PC-9 (cell line): ENCODE results near the gene FOSL2. TPM values are rescaled to one million over a fixed set of nuclear protein-coding genes. Genes with fewer than 3 reads are reported as not detected.
A peak's percentile ranks its signal among the peaks of the same experiment; 100 is the strongest.

Experiments used
- BruUV-seq: library from RNA; stranded (reverse); fragments of 400-500 nt; replicated peaks from 2 replicates; lab custom pipeline; 2021; lab: Mats Ljungman, UMichigan
- CTCF ChIA-PET: fragments of 300-600 bp; sonication (Branson Sonifier 250); formaldehyde crosslinking; loops from one replicate; lab custom pipeline; 2022; ENCODE audit warnings: antibody characterized with exemption; lab: Charles Lee
- POLR2A ChIA-PET: fragments of 300-600 bp; sonication (Branson Sonifier 250); formaldehyde crosslinking; loops from one replicate; lab custom pipeline; 2022; ENCODE audit warnings: antibody characterized with exemption; ENCODE audit not compliant: unreplicated experiment; lab: Charles Lee
- DNase-seq, 2 experiments: peaks; one replicate each; pipeline versions ENCODE4 v3.0.0 to v3.0.0-alpha.2; 2015 to 2022; ENCODE audit warnings: mixed read lengths in 1 of 2
- H2AFZ ChIP-seq: fragments of 200-600 bp; sonication (generic); 2 replicates; pipeline ENCODE4 v1.8.1; 2017; ENCODE audit warnings: antibody characterized with exemption
- H3F3A ChIP-seq: fragments of 200-600 bp; sonication (generic); 2 replicates; pipeline ENCODE4 v1.8.1; 2017; ENCODE audit warnings: antibody characterized with exemption, mild to moderate bottlenecking, low read depth; ENCODE audit not compliant: insufficient read depth
- H3K27ac ChIP-seq: fragments of 200-600 bp; sonication (generic); 2 replicates; pipeline ENCODE4 v1.6.1; 2016; ENCODE audit warnings: mixed run types
- H3K27me3 ChIP-seq: fragments of 200-600 bp; sonication (generic); 2 replicates; pipeline ENCODE4 v1.6.1; 2016; ENCODE audit warnings: low read depth, mixed run types; ENCODE audit not compliant: insufficient read depth
- H3K36me3 ChIP-seq: fragments of 200-600 bp; sonication (generic); 2 replicates; pipeline ENCODE4 v1.6.1; 2016; ENCODE audit warnings: low read depth, mixed run types
- H3K4me1 ChIP-seq: fragments of 200-600 bp; sonication (generic); replicated peaks from 2 replicates; pipeline ENCODE4 v1.6.1; 2016; ENCODE audit warnings: mixed run types; ENCODE audit not compliant: insufficient read depth
- H3K4me2 ChIP-seq: fragments of 200-600 bp; sonication (generic); 2 replicates; pipeline ENCODE4 v1.6.1; 2017; ENCODE audit warnings: mixed run types
- H3K4me3 ChIP-seq: fragments of 200-600 bp; sonication (generic); 2 replicates; pipeline ENCODE4 v1.6.1; 2016; ENCODE audit warnings: mixed run types
- H3K79me2 ChIP-seq: fragments of 200-600 bp; sonication (generic); 2 replicates; pipeline ENCODE4 v1.6.1; 2017; ENCODE audit warnings: low read depth, mixed run types
- H3K9me2 ChIP-seq: fragments of 200-600 bp; sonication (generic); 2 replicates; pipeline ENCODE4 v1.8.1; 2017; ENCODE audit warnings: mild to moderate bottlenecking; ENCODE audit not compliant: insufficient read depth
- H3K9me3 ChIP-seq: fragments of 200-600 bp; sonication (generic); 2 replicates; pipeline ENCODE4 v1.8.1; 2016; ENCODE audit warnings: low read depth; ENCODE audit not compliant: insufficient read depth
- H4K20me1 ChIP-seq: fragments of 200-600 bp; sonication (generic); 2 replicates; pipeline ENCODE4 v1.8.1; 2017; ENCODE audit not compliant: insufficient read depth
- CTCF ChIP-seq: fragments of 200-600 bp; sonication (generic); conservative IDR thresholded peaks from 2 replicates; pipeline ENCODE4 v1.6.1; 2017; ENCODE audit warnings: mixed run types, antibody characterized with exemption, mild to moderate bottlenecking, moderate library complexity
- EZH2 ChIP-seq: fragments of 200-600 bp; sonication (generic); IDR thresholded peaks from 2 replicates; pipeline ENCODE4 v1.8.0; 2017; ENCODE audit warnings: antibody characterized with exemption, low read depth
- intact Hi-C: fragments of 100-400 bp; cut with micrococcal nuclease; formaldehyde crosslinking; loops from one replicate; pipeline ENCODE4 v1.10.0; 2022; ENCODE audit not compliant: unreplicated experiment
- total RNA-seq: library from RNA; stranded (reverse); gene quantifications from 2 replicates; pipeline ENCODE4 v1.2.3, GENCODE V29; 2021

FOSL2 gene
- total RNA-seq, 1 experiment from 2014 or later = 60.0 TPM

GRCh38 chr2:28360718-28361293 lies 31.9 kb upstream of the FOSL2 start:
- no peaks in the 10 kb centered on the region for H3K79me2 ChIP-seq
- no peak overlapping the region for H2AFZ ChIP-seq
- no peaks in the 10 kb centered on the region for H3K36me3 ChIP-seq
- peak overlapping the region; percentile 53 for H3K4me2 ChIP-seq
- no peaks in the 10 kb centered on the region for H3K9me3 ChIP-seq
- ChIA-PET POLR2A (no interaction called here), CTCF (no interaction called here)
- no TSS peak for BruUV-seq
- H3K27ac ChIP-seq = peak overlapping the region; percentile 72
- H3K4me3 ChIP-seq = no peak overlapping the region
- H3F3A ChIP-seq = peaks cover 39% of the 10 kb centered on the region
- no peaks in the 10 kb centered on the region for H3K27me3 ChIP-seq
- TF ChIP-seq CTCF = no peak
- no peak for TF ChIP-seq EZH2
- no peaks in the 10 kb centered on the region for H4K20me1 ChIP-seq
- intact Hi-C loops = no loop called here
- no peaks in the 10 kb centered on the region for H3K9me2 ChIP-seq
- peaks cover 51% of the 10 kb centered on the region for H3K4me1 ChIP-seq
- peak; percentile 23 to 81 for DNase-seq

- intact Hi-C loops = no loop called here
- POLR2A ChIA-PET = interaction anchor here (0.6 kb wide), 1 partner anchor 527 kb away, joined by 6 read pairs; no protein-coding TSS in a partner anchor
Measured at GRCh38 chr2:28361991-28362710, 30.5 kb upstream of the FOSL2 start.

GRCh38 chr2:28362991-28363521 lies 29.6 kb upstream of the FOSL2 start:
- Histone ChIP-seq H3K9me3 (no peaks in the 10 kb centered on the region), H3K27ac (no peak overlapping the region), H3K9me2 (no peaks in the 10 kb centered on the region), H3K4me1 (peaks cover 74% of the 10 kb centered on the region), H3K79me2 (no peaks in the 10 kb centered on the region), H3K4me2 (no peak overlapping the region), H4K20me1 (no peaks in the 10 kb centered on the region), H3K27me3 (no peaks in the 10 kb centered on the region), H3K4me3 (no peak overlapping the region), H3K36me3 (no peaks in the 10 kb centered on the region), H2AFZ (no peak overlapping the region), H3F3A (peaks cover 60% of the 10 kb centered on the region)
- POLR2A ChIA-PET = interaction anchor here (0.6 kb wide), 1 partner anchor 528 kb away, joined by 6 read pairs; no protein-coding TSS in a partner anchor
- CTCF ChIA-PET = no interaction called here
- intact Hi-C loops = no loop called here
- no peak for DNase-seq
- TF ChIP-seq CTCF = no peak
- TF ChIP-seq EZH2 = no peak
- BruUV-seq = no TSS peak

More at GRCh38 chr2:28361991-28362710, 30.5 kb upstream of the FOSL2 start:
- Histone ChIP-seq H3K9me3 (no peaks in the 10 kb centered on the region), H3K4me1 (peaks cover 65% of the 10 kb centered on the region), H3K79me2 (no peaks in the 10 kb centered on the region), H3K4me3 (no peak overlapping the region), H3K27me3 (no peaks in the 10 kb centered on the region), H3K4me2 (no peak overlapping the region), H3K36me3 (no peaks in the 10 kb centered on the region), H4K20me1 (no peaks in the 10 kb centered on the region), H3F3A (peaks cover 52% of the 10 kb centered on the region), H2AFZ (no peak overlapping the region), H3K9me2 (no peaks in the 10 kb centered on the region), H3K27ac (no peak overlapping the region)
- no TSS peak for BruUV-seq
- TF ChIP-seq EZH2 = no peak
- TF ChIP-seq CTCF = no peak
- DNase-seq = no peak
- CTCF ChIA-PET = no interaction called here
